ENCODE measurements around the gene CUL1. TPM values are rescaled to one million over a fixed set of nuclear protein-coding genes. Genes with fewer than 3 reads are reported as not detected.

CUL1 gene
- total RNA-seq, 1 donor from 2014 or later = 56.9 TPM

DNA sequence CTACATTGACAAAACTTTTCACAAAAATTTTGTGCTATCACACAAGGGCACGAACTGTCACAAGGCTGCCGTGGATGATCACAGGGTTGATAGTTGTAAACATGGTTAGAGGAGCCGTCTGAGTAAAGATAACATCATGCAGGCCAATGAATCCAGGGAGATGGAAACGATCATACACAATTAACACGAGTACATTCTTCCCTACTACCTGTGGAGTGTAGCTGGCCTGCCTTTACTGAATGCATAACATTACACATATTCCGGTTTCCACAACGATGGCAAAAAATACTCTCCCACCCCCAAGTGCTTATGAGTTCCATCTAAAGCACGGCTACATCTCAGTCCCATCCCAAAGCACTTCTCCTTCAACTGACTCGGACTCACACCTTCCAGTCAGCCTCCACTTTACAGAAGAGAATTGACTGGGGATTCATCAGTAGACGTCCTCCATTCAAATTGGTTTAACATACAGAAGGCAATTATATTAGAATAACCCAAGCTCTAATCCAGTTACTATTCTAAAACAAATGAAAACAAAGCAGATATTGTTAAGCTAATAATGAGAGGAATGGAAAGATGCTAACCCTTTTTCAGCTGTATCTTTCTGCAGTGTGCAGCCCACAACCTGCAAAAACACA is 116.3 kb downstream of the CUL1 start:
- DNase-seq = no peak
- Mint-ChIP-seq H3K9me3 (no peaks in the 10 kb centered on the region), H3K4me3 (no peak overlapping the region), H3K36me3 (ENCODE audit: low read depth) (peaks cover 36% of the 10 kb centered on the region), H3K27ac (no peak overlapping the region), H3K4me1 (peaks cover 29% of the 10 kb centered on the region), H3K27me3 (no peaks in the 10 kb centered on the region)
- CTCF ChIA-PET = no interaction called here
- no peak for ATAC-seq (ENCODE audit: low read depth)
- TF ChIP-seq, protein P1, sequence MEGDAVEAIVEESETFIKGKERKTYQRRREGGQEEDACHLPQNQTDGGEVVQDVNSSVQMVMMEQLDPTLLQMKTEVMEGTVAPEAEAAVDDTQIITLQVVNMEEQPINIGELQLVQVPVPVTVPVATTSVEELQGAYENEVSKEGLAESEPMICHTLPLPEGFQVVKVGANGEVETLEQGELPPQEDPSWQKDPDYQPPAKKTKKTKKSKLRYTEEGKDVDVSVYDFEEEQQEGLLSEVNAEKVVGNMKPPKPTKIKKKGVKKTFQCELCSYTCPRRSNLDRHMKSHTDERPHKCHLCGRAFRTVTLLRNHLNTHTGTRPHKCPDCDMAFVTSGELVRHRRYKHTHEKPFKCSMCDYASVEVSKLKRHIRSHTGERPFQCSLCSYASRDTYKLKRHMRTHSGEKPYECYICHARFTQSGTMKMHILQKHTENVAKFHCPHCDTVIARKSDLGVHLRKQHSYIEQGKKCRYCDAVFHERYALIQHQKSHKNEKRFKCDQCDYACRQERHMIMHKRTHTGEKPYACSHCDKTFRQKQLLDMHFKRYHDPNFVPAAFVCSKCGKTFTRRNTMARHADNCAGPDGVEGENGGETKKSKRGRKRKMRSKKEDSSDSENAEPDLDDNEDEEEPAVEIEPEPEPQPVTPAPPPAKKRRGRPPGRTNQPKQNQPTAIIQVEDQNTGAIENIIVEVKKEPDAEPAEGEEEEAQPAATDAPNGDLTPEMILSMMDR (IDR thresholded peaks at IDR 0.05) = no peak
- POLR2A ChIA-PET = no interaction called here
- intact Hi-C loops (cut with micrococcal nuclease) = no loop called here

DNA sequence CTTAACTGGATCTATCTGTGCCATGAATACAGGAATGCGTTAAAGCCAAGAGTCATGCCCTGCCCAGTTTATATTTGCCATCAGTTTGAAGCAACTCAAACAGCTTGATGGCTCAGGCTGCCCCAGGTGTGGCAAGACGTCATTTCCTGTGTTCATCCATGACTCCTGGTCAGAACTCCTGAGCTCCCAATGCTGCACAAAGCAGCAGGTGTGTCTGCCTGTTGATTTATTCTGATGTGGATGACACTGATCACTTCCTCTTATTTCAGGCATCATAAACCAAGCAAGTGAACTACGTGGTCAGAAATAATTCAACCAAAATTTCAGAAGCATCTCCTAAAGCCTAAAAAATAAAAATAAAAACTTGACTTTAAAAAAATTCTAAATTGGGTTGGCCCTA is 116.9 kb downstream of the CUL1 start:
- Mint-ChIP-seq H3K4me3 (no peak overlapping the region), H3K36me3 (ENCODE audit: low read depth) (peaks cover 32% of the 10 kb centered on the region), H3K4me1 (peaks cover 29% of the 10 kb centered on the region), H3K27ac (no peak overlapping the region), H3K9me3 (no peaks in the 10 kb centered on the region), H3K27me3 (no peaks in the 10 kb centered on the region)
- DNase-seq (no peak), ATAC-seq (ENCODE audit: low read depth) (no peak)
- intact Hi-C loops (cut with micrococcal nuclease) = loop anchor here (1.0 kb wide), 1 partner anchor 28 kb away; no protein-coding TSS in a partner anchor
- TF ChIP-seq, protein P1 (IDR thresholded peaks at IDR 0.05) = no peak
- ChIA-PET POLR2A (no interaction called here), CTCF (no interaction called here)

DNA sequence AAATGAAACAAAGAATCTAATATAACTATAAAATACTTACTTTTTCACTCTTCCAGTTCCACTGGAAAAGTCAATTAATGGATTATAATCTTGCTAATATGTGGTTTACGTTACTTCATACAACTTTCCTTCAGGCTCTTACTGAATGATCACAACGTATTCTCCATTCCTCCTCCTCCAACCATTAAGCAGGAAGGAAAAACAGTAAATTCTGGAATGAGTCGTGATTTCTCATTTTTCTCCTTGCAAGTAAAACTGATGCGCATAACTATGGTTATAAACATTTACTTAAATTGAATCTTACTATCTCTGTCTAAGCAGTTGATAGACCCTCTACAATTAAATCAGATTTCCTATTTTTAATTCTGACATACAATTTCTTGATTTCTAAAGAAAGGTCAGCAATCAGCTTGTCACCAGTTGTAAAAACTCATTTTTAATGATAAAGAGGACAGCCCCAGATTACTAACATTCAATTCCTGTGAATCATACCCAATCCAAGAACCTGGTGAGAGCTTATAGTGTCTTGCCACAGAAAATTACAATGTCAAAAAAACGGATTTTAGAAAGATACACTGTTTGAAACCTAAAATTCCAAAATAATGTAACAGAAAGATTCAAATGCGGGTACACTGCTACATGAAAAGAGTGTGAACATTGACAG is 121.1 kb downstream of the CUL1 start:
- TF ChIP-seq, protein P1 (IDR thresholded peaks at IDR 0.05) = no peak
- CTCF ChIA-PET = no interaction called here
- H3K36me3 Mint-ChIP-seq (ENCODE audit: low read depth) = peaks cover 24% of the 10 kb centered on the region
- no peaks in the 10 kb centered on the region for H3K9me3 Mint-ChIP-seq
- POLR2A ChIA-PET = interaction anchor here (0.6 kb wide), 1 partner anchor 226 kb away, joined by 6 read pairs; no protein-coding TSS in a partner anchor
- ATAC-seq (ENCODE audit: low read depth) (no peak), DNase-seq (no peak)
- intact Hi-C loops (cut with micrococcal nuclease) = no loop called here
- H3K4me3 Mint-ChIP-seq = no peak overlapping the region
- no peak overlapping the region for H3K27ac Mint-ChIP-seq
- H3K4me1 Mint-ChIP-seq = peaks cover 13% of the 10 kb centered on the region
- H3K27me3 Mint-ChIP-seq = no peaks in the 10 kb centered on the region

DNA sequence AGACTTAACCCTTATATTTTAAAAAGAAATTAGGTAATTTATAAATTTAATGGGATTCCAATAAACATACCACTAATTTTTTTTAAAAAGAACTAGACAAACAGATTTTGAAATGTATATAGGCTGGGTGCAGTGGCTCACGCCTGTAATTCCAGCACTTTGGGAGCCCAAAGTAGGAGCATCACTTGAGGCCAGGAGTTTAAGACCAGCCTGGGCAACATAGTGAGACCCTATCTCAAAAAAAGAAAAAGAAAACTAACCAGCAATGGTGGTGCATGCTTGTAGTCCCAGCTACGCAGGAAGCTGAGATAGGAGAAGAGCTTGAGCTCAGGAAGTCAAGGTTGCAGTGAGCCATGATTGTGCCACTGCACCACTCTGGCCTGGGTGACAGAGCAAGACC is 122.7 kb downstream of the CUL1 start:
- CTCF ChIA-PET = no interaction called here
- TF ChIP-seq, protein P1 (IDR thresholded peaks at IDR 0.05) = no peak
- intact Hi-C loops (cut with micrococcal nuclease) = no loop called here
- ATAC-seq (ENCODE audit: low read depth) (no peak), DNase-seq (no peak)
- POLR2A ChIA-PET = no interaction called here
- H3K27ac Mint-ChIP-seq = no peak overlapping the region
- no peaks in the 10 kb centered on the region for H3K27me3 Mint-ChIP-seq
- no peaks in the 10 kb centered on the region for H3K4me1 Mint-ChIP-seq
- H3K36me3 Mint-ChIP-seq (ENCODE audit: low read depth) = peaks cover 31% of the 10 kb centered on the region
- H3K4me3 Mint-ChIP-seq = no peak overlapping the region
- H3K9me3 Mint-ChIP-seq = no peaks in the 10 kb centered on the region

DNA sequence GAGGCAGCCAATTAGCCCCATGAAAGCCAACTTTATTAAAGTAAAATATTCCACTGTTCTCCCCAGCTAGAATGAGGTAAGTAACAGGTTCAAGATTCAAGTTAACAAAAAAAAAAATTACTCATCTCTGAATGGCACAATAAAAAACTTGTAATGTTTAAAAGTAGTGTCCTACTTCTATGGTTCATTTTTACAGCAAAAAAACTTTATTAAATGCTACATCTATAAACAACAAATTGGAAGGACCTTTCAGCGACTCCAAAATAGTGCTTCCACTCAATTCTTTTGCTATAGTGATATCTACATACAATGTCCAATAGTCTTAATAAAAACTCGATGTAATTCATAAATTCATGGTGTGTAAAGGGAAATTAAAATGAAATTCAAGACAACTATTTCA is 126.2 kb downstream of the CUL1 start:
- H3K27ac Mint-ChIP-seq = no peak overlapping the region
- no peaks in the 10 kb centered on the region for H3K4me1 Mint-ChIP-seq
- intact Hi-C loops (cut with micrococcal nuclease) = no loop called here
- TF ChIP-seq, protein P1 (IDR thresholded peaks at IDR 0.05) = no peak
- DNase-seq (no peak), ATAC-seq (ENCODE audit: low read depth) (no peak)
- no peak overlapping the region for H3K4me3 Mint-ChIP-seq
- CTCF ChIA-PET = no interaction called here
- peaks cover 21% of the 10 kb centered on the region for H3K36me3 Mint-ChIP-seq (ENCODE audit: low read depth)
- POLR2A ChIA-PET = no interaction called here
- no peaks in the 10 kb centered on the region for H3K9me3 Mint-ChIP-seq
- no peaks in the 10 kb centered on the region for H3K27me3 Mint-ChIP-seq

All from activated B cell treated with CpG ODN at 0.5 μM for 24 hours (primary cell).